Tibial nerve (tissue), 4 donors: ENCODE results near the gene CCR5AS.

Experiments used
- DNase-seq, 2 donors: peaks; one replicate each; pipeline ENCODE4 v3.0.0-alpha.2; 2019; ENCODE audit warnings: low spot score in 2 of 2
- H3K27ac ChIP-seq, 4 donors: fragments of 200-600 bp; sonication (generic) in 3 of 4; one replicate each; pipeline ENCODE4 v1.5.1; 2017 to 2019; ENCODE audit warnings: mild to moderate bottlenecking in 1 of 4
- H3K27me3 ChIP-seq, 2 donors: fragments of 200-600 bp; sonication (generic) in 1 of 2; one replicate each; pipeline versions ENCODE4 v1.5.1 to v1.6.0; 2017 to 2019
- H3K36me3 ChIP-seq, 3 donors: fragments of 200-600 bp; sonication (generic); one replicate each; pipeline ENCODE4 v1.5.1; 2018 to 2019
- H3K4me1 ChIP-seq, 4 donors: fragments of 200-600 bp; sonication (generic) in 3 of 4; one replicate each; pipeline ENCODE4 v1.5.1; 2017 to 2019
- H3K4me3 ChIP-seq, 4 donors: fragments of 200-600 bp; sonication (generic) in 3 of 4; one replicate each; pipeline ENCODE4 v1.5.1; 2017 to 2019; ENCODE audit warnings: mild to moderate bottlenecking in 1 of 4, moderate library complexity in 1 of 4
- H3K9me3 ChIP-seq, 4 donors: fragments of 200-600 bp; sonication (generic) in 3 of 4; one replicate each; pipeline ENCODE4 v1.5.1; 2017 to 2019
- CTCF ChIP-seq, 5 experiments: fragments of 200-600 bp in 3 of 5; fragments of 450-650 bp in 2 of 5; sonication (generic) in 3 of 5; IDR thresholded peaks; one replicate each; pipeline ENCODE4 v1.5.1; 2016 to 2019; ENCODE audit warnings: antibody characterized with exemption in 5 of 5, mild to moderate bottlenecking in 3 of 5, moderate library complexity in 2 of 5
- EP300 ChIP-seq, 2 donors: sonication (generic); formaldehyde crosslinking; IDR thresholded peaks; one replicate each; pipeline ENCODE4 v1.6.1; 2017; ENCODE audit warnings: antibody characterized with exemption in 2 of 2, mild to moderate bottlenecking in 1 of 2
- POLR2A ChIP-seq, 2 donors: fragments of 450-650 bp; IDR thresholded peaks; one replicate each; pipeline ENCODE4 v1.6.1; 2017; ENCODE audit warnings: antibody characterized with exemption in 2 of 2, mild to moderate bottlenecking in 2 of 2, moderate library complexity in 2 of 2
- WGBS, 2 donors: methylation state at CpG; one replicate each; pipeline ENCODE4 v1.1.5; 2018; 5-methylcytosine and 5-hydroxymethylcytosine counted together

CCR5AS gene

GRCh38 chr3:46370839-46371518, 35.9 kb downstream of the CCR5AS start, which contains the start of gene CCR5:
Gene CCR5 (plus strand): TSS chr3:46370946. CDS start chr3:46372903, 1,957 bp downstream.
- peak within 1 kb of the TSS in 3 of 4 donors; percentile 9 to 40 (median 28) for H3K27ac ChIP-seq
- peak within 1 kb of the TSS in 2 of 4 donors; percentile 1 to 3 for H3K4me3 ChIP-seq
- H3K4me1 ChIP-seq, result no peaks in the 10 kb centered on the region
- no peak for DNase-seq
- H3K36me3 ChIP-seq, result no peaks in the 10 kb centered on the region
- no peak for TF ChIP-seq POLR2A (IDR thresholded peaks at IDR 0.05)
- TF ChIP-seq EP300 (IDR thresholded peaks at IDR 0.05), result no peak
- no peak for TF ChIP-seq CTCF (IDR thresholded peaks at IDR 0.05)
- H3K9me3 ChIP-seq, result no peaks in the 10 kb centered on the region
- 46 to 52% methylated on average over 5 of the region's 5 CpGs for WGBS, 2 donors
- no peaks in the 10 kb centered on the region for H3K27me3 ChIP-seq

- Histone ChIP-seq H3K36me3 (no peaks in the 10 kb centered on the region), H3K27me3 (no peaks in the 10 kb centered on the region), H3K27ac (peak overlapping the region in 3 of 4 donors; percentile 9 to 40 (median 28)), H3K4me1 (no peaks in the 10 kb centered on the region), H3K4me3 (no peak overlapping the region), H3K9me3 (no peaks in the 10 kb centered on the region)
- 55 to 60% methylated on average over 6 of the region's 6 CpGs for WGBS, 2 donors
- no peak for TF ChIP-seq CTCF (IDR thresholded peaks at IDR 0.05)
- no peak for TF ChIP-seq POLR2A (IDR thresholded peaks at IDR 0.05)
- TF ChIP-seq EP300 (IDR thresholded peaks at IDR 0.05), result no peak
- no peak for DNase-seq
Observed at GRCh38 chr3:46369675-46370132, 37.2 kb downstream of the CCR5AS start.

GRCh38 chr3:46369151-46369550, 37.7 kb downstream of the CCR5AS start:
- TF ChIP-seq EP300 (IDR thresholded peaks at IDR 0.05) (no peak), POLR2A (IDR thresholded peaks at IDR 0.05) (no peak), CTCF (IDR thresholded peaks at IDR 0.05) (no peak)
- no peaks in the 10 kb centered on the region for H3K27me3 ChIP-seq
- DNase-seq, result no peak
- no peak overlapping the region for H3K4me3 ChIP-seq
- WGBS, 2 donors, result 78 to 83% methylated on average over 4 of the region's 4 CpGs
- no peaks in the 10 kb centered on the region for H3K9me3 ChIP-seq
- no peaks in the 10 kb centered on the region for H3K4me1 ChIP-seq
- no peaks in the 10 kb centered on the region for H3K36me3 ChIP-seq
- peak overlapping the region in 1 of 4 donors; percentile 40 for H3K27ac ChIP-seq

- DNase-seq, result peak in 1 of 2 donors; percentile 33
- Histone ChIP-seq H3K27me3 (no peaks in the 10 kb centered on the region), H3K36me3 (no peaks in the 10 kb centered on the region), H3K27ac (no peak overlapping the region), H3K4me1 (no peaks in the 10 kb centered on the region), H3K9me3 (no peaks in the 10 kb centered on the region), H3K4me3 (no peak overlapping the region)
- TF ChIP-seq EP300 (IDR thresholded peaks at IDR 0.05), result peak in 1 of 2 donors; percentile 31
- no peak for TF ChIP-seq POLR2A (IDR thresholded peaks at IDR 0.05)
- peak in 3 of 5 experiments; percentile 29 to 52 (median 36) for TF ChIP-seq CTCF (IDR thresholded peaks at IDR 0.05)
- WGBS, 2 donors, result 47 to 55% methylated on average over 7 of the region's 7 CpGs
Observed at GRCh38 chr3:46368569-46368968, 38.3 kb downstream of the CCR5AS start.

GRCh38 chr3:46367811-46368210, 39.1 kb downstream of the CCR5AS start:
- Histone ChIP-seq H3K36me3 (no peaks in the 10 kb centered on the region), H3K9me3 (no peaks in the 10 kb centered on the region), H3K27me3 (no peaks in the 10 kb centered on the region), H3K27ac (no peak overlapping the region), H3K4me1 (no peaks in the 10 kb centered on the region), H3K4me3 (no peak overlapping the region)
- no peak for DNase-seq
- no peak for TF ChIP-seq POLR2A (IDR thresholded peaks at IDR 0.05)
- TF ChIP-seq CTCF (IDR thresholded peaks at IDR 0.05), result no peak
- TF ChIP-seq EP300 (IDR thresholded peaks at IDR 0.05), result no peak
- 85 to 90% methylated on average over 5 of the region's 5 CpGs for WGBS, 2 donors
